ENCODE data around the gene C1orf210.

DNA sequence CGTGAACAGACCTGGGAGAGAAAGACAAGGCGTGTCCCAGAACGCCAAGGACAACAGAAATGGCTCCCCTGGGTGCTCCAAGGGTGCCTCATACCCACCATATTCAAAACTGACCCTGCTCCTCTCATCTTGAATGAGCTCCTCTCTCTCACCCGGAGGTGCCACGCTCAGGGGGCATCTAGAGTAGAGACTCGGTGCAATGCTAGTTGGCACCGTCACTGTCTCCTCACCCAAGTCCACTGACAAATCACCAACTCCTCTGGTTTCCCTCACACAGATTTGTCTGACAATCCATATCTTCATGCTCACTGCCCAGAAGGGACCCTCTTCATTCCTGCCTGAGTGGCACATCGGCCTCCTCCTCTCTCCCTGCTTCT, 10.6 kb downstream of the C1orf210 start:
- TF ChIP-seq CTCF (IDR thresholded peaks at IDR 0.05): no peak
- TF ChIP-seq EP300 (IDR thresholded peaks at IDR 0.05): no peak
